Anterior cingulate cortex (tissue), 58 donors: ENCODE data around the gene BRSK2.
"Not testable (repeated sequence)": the region's sequence is repeated elsewhere in the genome, so short reads cannot be mapped to it uniquely, and the experiment has no call there.

Experiments used
- DNase-seq, 58 donors: peaks; one replicate each; lab custom pipeline; 2025; lab: John Stamatoyannopoulos, UW

BRSK2 gene

DNA sequence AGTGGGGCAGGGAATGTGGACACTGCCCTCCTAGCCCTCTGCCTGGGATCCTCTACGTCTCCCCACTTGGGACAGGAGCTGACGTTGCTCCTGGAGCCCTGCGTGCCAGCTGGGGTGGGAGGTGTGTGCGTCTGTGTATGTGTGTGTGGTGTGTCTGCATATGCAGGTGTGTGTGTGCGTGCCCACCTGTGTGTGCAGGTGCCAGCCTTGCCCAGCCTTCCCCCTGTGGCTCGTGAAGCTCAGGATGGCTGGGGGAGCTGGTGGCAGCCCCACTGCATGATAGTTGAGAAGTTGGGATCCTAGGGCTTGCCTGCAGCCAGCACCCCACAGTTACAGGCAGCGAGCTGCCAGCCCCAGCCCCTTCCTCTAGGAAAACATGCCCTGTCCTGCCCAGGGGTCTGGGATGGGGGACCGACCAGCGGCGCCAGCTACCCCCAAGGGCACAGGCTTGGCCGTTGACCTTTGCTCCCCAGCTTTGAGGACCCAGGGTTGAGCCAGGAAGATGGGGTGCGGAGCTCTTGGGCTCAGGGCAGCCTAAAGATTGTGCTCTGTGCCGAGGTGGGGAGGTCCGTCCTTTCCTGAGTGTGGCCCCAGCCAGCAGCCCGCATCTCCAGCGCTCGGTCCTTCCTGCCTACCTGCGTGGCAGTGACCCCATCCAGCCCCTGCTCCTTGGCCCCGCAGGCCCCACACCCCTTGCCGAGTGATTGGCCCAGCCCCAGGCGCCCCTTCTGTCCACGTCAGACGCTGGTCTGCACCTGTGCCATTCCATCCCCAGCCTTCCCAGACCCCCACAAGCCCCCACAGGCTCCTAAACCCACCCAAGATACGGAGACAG is 15.7 kb downstream of the BRSK2 start:
- no peak for DNase-seq

DNA sequence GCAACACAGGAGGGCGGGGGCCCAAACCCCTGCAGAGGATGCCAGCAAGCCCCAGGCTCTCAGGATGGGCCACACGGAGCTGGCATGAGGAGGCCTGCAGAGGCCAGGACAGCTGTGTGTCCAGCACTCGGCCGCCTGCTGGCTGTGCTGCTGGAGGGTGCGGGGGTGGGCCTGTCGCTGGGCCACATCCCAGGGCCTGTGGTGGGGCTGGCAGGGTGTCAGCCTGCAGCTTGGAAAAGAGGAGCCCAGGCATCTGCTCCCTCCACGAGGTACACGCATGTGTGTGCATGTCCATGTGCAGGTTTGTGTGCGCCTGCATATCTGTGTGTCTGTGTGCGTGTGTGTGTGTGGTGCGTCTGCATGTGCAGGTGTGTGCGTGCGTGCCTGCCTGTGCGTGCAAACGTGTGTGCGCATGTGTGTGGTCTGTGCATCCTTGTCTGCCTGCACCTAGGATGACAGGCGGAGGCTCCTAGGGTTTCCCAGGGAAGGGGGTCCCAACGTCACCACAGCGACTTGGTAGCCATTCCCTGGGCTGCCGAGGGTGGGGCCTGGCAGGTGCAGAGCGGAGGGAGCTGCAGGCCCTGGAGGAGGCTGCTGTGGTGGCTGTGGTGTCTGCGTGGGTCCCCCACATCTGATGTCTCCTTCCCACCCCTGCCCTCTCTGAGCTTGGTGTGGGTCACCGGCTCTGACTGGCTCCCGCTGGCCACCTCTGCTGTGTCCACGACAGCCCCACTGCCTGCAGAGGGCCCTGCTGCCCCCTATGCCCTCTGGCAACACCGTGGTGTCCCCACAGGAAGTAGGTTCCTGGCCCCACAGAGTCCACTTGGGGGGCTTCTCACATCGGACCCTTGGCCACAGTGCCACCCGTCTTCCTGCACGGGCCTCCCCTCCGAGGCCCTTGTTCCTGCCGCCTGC is 17.1 kb downstream of the BRSK2 start:
- DNase-seq = peak in 16 of 58 donors; percentile 16 to 68 (median 36)

DNA sequence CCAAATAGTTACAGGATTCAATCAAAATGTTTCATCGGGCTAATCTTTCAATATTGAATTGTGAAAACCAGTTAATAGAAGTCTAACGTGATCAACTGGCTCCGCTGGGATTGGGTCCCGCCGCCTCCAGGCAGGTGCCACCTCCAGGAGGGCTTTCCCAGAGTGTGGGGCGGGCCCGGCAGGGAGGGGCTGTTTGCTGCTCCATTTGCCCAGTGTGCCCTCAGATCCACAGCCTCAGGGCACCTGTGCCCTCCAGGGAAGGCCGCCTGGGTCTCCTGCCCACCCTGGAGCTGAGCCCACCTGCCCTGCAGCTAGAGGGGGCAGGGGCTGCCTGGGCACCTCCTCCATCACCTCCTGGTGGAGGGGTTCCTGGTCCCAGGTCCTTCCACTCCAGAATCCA is 17.9 kb downstream of the BRSK2 start:
- no peak for DNase-seq

DNA sequence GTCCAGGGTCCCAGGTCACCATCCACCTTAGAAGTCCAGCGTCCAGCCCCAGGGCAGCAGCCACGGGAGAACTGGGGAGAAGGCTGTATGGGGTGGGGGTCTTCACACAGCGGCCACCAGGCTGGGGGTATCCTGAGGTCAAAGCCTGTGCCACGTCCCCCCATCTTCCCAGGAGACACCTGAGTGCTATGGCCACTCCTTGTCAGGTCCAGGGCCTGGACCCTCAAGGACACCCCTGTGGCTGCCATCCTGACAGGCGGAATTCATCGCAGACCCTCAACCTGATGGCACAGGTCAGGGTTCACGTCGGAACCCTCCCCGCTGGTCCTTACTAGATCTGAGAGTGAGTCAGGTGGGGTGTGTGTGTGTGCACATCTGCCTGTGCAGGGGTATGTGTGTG is 18.6 kb downstream of the BRSK2 start:
- no peak for DNase-seq

DNA sequence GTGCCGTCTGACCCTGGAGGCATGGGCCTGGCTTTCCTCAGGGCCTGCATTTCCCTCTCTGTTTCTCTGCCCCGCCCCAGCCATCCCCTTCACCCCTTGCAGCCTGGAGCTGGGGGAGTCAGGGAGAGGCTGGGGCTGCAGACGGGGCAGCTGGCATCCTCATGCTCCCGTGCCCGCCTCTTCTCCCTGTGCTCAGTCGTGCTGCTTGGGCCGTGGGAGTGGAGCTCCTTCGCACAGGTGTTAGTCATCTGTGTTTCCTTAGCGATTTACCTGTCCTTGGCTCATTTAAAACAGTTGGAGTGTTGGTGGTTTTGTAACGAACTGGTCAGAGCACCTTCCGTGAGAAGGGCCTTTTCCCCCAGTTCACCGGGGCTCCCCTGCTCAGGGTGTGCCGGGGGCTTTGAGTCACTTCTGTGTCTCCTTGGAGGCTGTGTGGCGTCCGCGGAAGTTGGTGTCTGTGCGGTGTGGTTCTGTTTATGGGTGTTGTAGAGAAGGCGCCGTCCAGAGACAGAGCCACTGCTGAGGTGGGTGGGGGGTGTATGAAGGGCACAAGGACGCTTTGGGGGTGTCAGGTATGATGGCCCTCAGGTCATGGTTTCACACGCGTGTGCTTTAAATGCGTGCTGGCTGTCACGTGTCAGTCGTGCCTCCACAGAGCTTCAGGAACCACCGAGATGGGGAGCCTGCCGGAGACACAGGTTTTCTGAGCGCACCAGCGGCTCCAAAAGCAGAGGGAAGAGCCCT is 19.5 kb downstream of the BRSK2 start:
- DNase-seq = peak in 1 of 58 donors; percentile 38

DNA sequence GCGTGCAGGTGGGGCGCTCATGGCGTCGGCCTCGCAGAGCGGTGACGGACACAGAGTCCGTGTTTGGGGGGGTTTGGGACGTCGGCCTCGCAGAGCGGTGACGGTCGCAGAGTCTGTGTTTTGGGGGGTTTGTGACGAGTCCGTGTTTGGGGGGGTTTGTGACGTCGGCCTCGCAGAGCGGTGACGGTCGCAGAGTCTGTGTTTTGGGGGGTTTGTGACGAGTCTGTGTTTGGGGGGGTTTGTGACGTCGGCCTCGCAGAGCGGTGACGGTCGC is 20.1 kb downstream of the BRSK2 start:
- not testable (repeated sequence) for DNase-seq

DNA sequence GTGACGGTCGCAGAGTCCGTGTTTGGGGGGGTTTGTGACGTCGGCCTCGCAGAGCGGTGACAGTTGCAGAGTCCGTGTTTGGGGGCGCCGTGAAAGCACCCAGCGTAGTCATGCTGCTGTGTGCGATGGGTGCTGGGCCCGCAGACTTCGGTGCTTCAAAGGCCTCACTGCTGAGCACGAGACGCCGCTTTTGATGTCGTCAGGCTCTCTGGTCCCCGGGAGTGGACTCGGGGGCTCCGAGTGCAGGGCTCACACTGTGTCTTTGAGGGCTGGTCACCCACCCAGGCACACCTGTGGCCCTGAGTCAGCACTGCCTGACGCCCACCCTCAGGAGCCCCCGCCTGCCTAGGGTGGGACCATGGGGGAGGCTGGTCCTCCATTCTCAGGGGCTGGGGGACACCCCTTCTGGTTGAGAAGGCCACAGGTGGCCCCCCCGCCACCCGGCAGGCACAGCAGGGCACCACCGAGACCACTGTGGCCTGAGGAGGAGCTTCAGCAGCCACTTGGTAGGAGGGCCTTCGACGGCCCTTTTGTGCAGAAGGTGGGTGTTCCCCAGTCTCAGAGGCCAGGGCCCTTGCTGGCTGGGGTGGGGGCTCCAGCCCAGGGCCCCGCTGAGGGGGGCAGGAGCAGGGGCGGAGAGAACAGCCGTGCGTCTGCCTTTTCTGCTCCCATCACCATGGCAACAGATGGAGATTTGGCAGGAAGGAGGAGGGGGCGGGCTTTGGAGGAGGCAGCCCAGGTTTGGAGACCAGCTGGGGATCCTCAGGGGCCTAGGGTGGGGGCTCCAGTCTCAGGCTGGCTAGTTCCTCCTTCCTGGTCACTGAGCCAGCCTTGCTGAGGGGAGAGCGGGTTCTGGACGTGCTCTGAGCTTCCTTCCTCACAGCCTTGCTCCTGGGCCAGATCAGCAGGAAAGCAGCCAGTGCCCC is 20.9 kb downstream of the BRSK2 start:
- peak in 32 of 58 donors; percentile 23 to 77 (median 54) for DNase-seq

DNA sequence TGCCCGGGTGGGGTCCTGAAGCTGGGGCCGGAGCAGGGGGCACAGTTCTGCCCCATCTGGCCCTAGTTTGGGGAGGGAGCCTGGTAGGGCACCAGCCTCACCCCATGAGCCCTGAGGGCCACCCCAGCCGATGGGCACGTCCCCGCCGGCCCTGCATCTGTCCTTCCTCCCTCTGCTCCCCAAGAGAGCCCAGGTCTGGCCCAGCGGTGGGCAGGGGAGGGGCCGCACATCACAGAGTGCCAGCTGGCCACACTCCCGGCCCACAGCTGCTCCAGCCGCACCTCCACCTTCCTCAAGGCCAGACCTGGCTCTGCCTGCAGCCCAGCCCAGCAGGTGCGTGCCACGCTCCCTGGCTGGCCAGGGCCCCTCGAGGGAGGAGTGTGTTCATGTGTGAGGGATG is 21.6 kb downstream of the BRSK2 start:
- no peak for DNase-seq

DNA sequence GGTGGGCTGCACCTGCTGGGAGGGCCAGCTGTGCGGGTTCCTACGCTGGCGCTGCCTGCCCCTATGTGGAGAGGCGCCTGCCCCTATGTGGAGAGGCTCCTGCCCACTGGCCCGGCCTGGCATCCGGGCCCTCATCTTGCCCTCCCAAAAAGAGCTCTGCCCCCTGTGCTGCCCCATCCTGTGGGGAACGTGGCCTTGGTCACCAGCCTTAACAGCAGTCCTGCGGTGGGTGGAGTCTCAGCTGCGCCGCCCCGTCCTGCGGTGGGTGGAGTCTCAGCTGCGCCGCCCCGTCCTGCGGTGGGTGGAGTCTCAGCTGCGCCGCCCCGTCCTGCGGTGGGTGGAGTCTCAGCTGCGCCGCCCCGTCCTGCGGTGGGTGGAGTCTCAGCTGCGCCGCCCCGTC is 22.0 kb downstream of the BRSK2 start:
- not testable (repeated sequence) for DNase-seq

DNA sequence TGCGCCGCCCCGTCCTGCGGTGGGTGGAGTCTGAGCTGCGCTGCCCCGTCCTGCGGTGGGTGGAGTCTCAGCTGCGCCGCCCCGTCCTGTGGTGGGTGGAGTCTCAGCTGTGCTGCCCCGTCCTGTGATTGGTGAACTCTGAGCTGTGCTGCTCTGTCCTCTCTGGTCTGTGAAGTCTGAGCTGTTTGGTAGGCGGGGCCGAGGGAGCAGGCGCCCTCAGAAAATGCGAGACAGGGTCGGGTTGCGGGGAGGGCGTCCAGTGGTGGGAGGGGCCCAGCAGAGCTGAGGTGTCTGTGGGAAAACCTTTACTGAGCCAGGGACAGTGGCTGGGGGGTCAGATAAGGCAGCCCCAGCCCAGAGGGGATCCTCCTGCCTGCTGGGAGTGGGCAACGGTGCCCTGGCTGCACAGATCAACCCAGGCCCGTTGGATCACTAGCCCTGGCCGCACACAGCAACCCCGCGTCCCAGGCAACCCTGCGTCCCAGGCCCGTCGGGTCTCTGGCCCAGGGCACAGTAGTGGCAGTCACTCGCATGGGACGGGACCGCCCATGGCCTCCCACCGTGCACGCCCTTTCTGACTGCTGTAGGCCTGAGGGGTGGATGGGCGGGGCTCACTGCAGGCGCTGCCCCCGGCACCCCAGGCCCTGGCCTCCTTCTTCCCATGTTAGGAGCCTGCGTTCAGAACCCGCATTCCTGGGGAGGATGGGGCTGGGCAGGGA is 22.8 kb downstream of the BRSK2 start:
- DNase-seq = no peak

DNA sequence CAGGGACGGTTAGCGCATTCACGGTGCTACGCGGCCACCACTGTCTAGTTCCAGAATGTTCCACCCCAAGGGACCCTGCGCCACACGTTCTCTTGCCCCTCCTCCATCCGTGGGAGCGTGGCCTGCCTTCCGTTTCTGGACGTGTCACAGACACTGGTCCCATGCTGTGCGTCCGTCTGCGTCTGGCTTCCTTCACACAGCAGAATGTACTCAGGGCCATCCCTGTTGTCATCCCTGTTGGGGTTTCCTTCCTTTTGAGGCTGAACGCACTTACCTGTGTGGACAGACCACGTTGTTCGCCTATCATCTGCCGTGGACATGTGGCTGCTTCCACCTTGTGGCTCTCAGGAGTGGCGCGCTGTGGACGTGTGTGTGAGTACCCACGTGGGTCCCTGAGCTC is 24.9 kb downstream of the BRSK2 start:
- no peak for DNase-seq

DNA sequence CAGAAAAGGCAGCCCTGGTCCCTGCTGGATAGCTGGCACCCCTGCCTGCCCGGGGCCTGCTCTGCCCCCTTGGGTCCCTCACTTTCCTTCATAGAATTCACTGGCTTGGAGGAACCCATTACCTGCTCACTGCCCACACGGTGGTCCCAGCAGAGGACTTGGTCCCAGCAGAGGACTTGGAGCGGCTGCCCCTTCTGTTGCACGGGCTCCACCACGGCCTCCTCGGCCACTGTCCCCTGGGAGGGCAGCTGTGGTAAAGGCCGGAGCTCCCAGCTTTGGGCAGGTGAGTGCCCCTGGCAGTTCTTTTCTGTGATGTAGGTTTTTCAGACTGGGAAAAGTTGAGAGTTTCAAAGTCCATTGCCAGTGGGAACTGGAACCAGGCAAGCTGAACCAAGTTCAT is 25.9 kb downstream of the BRSK2 start:
- DNase-seq = no peak

DNA sequence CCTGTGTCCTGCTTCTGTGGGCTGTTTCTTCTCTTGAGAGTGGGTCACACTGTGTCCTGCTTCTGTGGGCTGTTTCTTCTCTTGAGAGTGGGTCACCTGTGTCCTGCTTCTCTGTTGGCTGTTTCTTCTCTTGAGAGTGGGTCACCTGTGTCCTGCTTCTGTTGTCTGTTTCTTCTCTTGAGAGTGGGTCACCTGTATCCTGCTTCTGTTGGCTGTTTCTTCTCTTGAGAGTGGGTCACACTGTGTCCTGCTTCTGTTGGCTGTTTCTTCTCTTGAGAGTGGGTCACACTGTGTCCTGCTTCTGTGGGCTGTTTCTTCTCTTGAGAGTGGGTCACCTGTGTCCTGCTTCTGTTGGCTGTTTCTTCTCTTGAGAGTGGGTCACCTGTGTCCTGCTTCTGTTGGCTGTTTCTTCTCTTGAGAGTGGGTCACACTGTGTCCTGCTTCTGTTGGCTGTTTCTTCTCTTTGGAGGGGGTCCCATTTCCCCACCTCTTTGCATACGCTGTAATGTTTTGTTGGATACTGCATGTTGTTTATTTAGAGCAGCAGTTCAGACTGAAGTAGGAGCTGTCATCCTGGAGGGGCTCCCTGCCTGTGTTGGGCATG is 28.6 kb downstream of the BRSK2 start:
- DNase-seq = not testable (repeated sequence)

DNA sequence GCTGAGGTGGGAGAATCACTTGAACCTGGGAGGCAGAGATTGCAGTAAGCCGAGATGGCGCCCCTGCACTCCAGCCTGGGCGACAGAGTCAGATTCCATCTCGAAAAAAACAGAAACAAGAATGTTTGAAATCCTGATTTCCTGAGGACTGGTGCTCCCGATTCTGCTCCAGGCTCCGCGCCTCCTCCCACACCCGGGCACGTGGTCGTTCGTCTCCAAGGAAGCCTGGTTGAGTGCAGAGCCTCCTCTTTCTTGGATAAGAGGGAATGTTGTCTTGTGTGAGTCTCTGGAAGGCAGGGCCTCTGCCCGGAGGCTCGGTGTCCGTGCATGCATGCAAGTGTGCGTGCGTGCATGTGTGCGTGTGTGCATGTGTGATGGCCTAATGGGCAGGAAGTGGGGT is 30.1 kb downstream of the BRSK2 start:
- DNase-seq = peak in 22 of 58 donors; percentile 27 to 72 (median 44)

DNA sequence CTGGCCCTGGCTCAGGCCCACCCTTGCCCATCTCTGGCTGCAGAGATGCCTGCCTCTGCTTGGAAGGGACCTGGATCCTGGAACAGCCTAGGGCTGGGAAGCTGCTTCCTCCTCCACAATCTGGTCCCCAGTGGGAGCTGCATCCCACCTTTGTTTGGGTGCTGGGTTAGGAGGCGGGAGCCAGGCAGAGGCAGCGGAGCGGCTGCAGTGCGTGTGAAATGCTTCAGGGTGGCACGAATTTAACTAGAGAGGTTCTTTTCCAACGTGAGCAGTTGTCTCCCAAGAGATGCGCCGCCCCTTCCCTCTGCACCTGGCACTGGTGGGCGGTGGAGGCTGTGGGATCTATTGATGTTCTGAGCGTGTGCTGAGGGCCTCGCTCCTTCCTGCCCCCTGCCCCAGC is 31.6 kb downstream of the BRSK2 start:
- DNase-seq = peak in 12 of 58 donors; percentile 10 to 66 (median 36)

DNA sequence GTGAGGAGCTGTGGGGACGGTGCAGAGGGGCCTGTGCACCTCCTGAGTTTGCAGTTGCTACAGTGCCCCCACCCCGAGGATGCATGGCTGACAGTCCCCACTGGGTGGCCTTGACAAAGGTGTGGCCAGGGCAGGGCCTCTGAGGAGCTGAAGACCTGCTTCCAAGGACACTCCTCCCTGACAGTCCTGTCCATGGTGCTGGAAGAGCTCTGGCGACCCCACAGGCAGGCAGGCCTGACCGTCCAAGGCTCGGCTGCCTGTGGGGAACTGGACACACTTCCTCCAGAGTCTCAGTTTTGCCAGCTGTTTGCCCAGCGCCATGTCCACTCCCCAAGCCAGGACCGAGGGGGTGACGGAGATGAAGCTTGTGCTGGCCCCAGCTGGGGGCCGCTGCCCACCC is 32.7 kb downstream of the BRSK2 start:
- DNase-seq = no peak

DNA sequence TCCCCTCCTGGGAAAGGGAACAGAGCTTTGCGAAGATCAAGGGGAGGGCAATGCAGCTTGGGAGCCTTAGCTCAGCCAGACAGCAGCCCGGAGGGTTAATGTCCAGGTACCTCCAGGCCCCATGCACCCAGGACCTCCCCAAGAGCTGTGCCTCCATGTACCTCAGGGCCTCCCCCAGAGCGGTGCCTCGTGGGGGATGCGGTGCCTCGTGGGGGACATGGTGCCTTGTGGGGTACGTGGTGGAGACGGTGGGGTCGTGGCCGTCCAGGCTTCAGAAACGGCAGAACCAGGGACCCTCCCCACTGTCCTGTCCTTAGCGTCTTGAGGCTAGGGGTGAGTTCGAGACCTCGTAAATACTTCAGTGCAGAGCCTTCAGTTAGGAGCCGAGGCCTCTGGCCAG is 33.2 kb downstream of the BRSK2 start:
- DNase-seq = no peak

DNA sequence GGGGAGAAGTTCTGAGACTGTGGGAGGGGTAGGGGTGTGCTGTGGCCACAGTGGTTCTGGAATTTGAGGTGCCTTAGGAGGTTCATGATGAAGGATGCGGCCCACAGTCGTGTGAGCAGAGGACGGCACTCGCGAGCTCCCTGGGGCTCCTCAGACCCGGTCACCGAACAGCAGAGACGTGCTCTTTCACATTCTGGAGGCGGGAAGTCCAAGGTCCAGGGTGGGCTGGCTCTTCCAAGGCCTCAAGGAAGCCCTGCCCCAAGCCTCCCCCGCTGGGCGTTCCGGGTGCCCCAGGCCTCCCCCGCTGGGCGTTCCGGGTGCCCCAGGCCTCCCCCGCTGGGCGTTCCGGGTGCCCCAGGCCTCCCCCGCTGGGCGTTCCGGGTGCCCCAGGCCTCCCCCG is 33.7 kb downstream of the BRSK2 start:
- DNase-seq = not testable (repeated sequence)

DNA sequence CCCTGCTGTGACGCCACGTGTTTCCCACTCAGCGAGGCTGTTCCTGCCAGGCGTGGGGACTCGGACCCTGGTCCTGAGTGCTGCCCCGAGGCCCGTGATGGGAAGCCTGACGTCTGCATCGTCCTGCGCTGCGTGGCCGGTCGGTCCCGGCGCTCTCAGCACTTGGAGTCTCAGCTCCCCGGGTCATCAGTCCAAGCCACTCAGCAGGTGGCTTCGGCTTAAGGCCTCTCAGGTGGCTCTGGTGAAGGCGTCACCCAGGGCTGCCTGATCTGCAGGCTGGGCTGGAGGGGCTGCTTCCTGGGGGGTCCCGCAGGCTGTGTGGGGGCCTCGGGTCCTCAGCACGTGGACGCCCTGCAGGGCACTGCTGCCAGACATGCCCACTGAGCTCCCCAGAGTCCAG is 35.3 kb downstream of the BRSK2 start:
- DNase-seq = no peak
